A549 treated with Mapracorat at 1 μM for 4 hours (cell line): ENCODE measurements around the gene KCNC1. TPM values are rescaled to one million over a fixed set of nuclear protein-coding genes. Genes with fewer than 3 reads are reported as not detected.

ENCODE experiments used
- total RNA-seq: library from RNA; stranded (reverse); fragments of 200-300 nt; extraction: Qiagen RNA extraction; gene quantifications from 5 replicates; pipeline ENCODE4 v1.2.3, GENCODE V29; 2022

Gene KCNC1
- total RNA-seq: 0.05 to 0.15 TPM (median 0.10 TPM) in 5 replicates

DNA sequence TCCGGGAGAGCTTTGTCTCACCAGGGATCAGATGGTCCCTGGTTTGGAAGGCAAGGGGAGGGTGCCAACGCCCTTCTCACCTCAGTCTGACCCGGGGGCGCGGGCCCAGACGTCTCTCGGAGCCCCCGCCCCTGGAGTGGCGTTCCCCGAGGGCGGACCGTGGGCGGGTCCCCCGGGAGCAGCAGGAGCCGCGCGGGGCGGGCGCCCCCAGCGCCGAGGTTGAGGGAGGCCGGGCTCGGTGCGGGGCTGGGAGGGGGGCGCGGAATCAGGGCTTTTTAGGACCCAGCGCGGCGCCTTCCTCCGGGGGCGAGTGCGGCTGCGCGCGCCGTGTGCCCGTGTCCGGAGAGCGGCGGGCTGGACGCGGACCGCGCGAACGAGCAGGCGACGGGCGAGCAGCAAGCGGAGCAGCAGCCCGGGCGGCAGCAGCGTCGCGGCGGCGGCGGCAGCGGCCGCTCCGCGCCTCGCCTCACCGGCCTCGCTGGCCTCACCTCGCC, at the start of gene KCNC1:
Gene KCNC1 (plus strand): TSS at position 364 of the 494 bp plus-strand sequence. CDS start 1,222 bp downstream, outside the sequence.

DNA sequence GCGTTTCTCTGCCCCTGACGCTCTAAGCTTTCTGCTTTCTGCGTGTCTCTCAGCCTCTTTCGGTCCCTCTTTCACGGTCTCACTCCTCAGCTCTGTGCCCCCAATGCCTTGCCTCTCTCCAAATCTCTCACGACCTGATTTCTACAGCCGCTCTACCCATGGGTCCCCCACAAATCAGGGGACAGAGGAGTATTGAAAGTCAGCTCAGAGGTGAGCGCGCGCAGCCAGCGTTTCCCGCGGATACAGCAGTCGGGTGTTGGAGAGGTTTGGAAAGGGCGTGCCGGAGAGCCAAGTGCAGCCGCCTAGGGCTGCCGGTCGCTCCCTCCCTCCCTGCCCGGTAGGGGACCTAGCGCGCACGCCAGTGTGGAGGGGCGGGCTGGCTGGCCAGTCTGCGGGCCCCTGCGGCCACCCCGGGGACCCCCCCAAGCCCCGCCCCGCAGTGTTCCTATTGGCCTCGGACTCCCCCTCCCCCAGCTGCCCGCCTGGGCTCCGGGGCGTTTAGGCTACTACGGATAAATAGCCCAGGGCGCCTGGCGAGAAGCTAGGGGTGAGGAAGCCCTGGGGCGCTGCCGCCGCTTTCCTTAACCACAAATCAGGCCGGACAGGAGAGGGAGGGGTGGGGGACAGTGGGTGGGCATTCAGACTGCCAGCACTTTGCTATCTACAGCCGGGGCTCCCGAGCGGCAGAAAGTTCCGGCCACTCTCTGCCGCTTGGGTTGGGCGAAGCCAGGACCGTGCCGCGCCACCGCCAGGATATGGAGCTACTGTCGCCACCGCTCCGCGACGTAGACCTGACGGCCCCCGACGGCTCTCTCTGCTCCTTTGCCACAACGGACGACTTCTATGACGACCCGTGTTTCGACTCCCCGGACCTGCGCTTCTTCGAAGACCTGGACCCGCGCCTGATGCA, 15.3 kb upstream of the KCNC1 start, which contains the start of gene MYOD1:
Gene MYOD1 (plus strand): TSS at position 544 of the 910 bp plus-strand sequence. CDS start 212 bp downstream, at position 756.

Other genes starting within 250 kb of the KCNC1 start
- 0.99 to 1.7 TPM (median 1.3 TPM) in 5 replicates for gene USH1C, start 190.4 kb upstream of the KCNC1 start, total RNA-seq
- gene OTOG, start 187.5 kb upstream of the KCNC1 start, total RNA-seq: not detected in 5 replicates
- not detected in 5 replicates for gene MYOD1, start 15.2 kb upstream of the KCNC1 start, total RNA-seq